MM.1S (cell line): ENCODE measurements around the gene HPX.

Source experiments
- EZH2phosphoT487 ChIP-seq: fragments of 300-600 bp; sonication (generic); IDR thresholded peaks from 2 replicates; pipeline ENCODE4 v1.6.1; 2018; ENCODE audit warnings: antibody characterized with exemption, low read length
- TF ChIP-seq, protein P1 (sequence below): fragments of 300-600 bp; sonication (generic); IDR thresholded peaks from 2 replicates; pipeline ENCODE4 v1.5.1; 2016; ENCODE audit warnings: antibody characterized with exemption, low read length, mixed read lengths

DNA sequence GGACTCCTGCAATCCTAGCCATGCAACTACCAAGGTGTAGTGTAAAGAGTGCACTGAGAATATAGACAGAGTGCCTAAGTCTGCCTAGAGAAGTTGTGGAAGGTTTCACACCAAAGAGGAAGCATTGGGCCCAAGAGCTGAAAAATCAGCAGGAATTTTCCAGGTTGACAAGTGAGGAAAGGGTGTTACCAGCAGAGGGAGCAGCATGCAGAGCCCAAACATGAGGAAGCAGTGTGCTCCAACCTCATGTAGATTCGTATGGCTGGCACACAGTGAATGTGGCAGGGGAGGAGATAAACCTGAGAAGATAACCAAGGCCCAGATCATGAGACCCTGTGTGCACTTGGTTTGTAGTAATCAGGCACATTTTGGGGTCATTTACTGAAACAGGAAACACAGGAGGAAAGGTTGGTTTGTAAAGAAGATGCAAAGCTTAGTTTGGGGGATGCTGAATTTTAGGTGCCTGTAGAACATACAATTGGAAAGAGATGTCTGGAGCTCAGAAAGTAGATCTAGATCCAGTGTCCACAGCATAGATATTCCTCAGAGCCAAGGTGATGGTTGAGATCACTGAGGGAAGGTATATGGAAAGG lies 1.7 kb downstream of the HPX start:
- no peak for TF ChIP-seq EZH2phosphoT487
- TF ChIP-seq, protein P1, sequence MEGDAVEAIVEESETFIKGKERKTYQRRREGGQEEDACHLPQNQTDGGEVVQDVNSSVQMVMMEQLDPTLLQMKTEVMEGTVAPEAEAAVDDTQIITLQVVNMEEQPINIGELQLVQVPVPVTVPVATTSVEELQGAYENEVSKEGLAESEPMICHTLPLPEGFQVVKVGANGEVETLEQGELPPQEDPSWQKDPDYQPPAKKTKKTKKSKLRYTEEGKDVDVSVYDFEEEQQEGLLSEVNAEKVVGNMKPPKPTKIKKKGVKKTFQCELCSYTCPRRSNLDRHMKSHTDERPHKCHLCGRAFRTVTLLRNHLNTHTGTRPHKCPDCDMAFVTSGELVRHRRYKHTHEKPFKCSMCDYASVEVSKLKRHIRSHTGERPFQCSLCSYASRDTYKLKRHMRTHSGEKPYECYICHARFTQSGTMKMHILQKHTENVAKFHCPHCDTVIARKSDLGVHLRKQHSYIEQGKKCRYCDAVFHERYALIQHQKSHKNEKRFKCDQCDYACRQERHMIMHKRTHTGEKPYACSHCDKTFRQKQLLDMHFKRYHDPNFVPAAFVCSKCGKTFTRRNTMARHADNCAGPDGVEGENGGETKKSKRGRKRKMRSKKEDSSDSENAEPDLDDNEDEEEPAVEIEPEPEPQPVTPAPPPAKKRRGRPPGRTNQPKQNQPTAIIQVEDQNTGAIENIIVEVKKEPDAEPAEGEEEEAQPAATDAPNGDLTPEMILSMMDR, result peak; percentile 70
